HFF-Myc (cell line): ENCODE measurements around the gene CIAO2B.
"Not testable (repeated sequence)": the region's sequence is repeated elsewhere in the genome, so short reads cannot be mapped to it uniquely, and the experiment has no call there.

Experiments used
- DNase-seq: peaks from one replicate; pipeline ENCODE4 v3.0.0-alpha.2; 2011; ENCODE audit warnings: low read depth; ENCODE audit errors: extremely low read depth
- H3K4me3 ChIP-seq: replicated peaks from 2 replicates; pipeline ENCODE4 v1.5.1; 2011; ENCODE audit warnings: low read depth, mild to moderate bottlenecking, control low read depth, low read length
- TF ChIP-seq, protein P1 (sequence below): IDR thresholded peaks from 2 replicates; pipeline ENCODE4 v1.5.1; 2012; ENCODE audit warnings: mild to moderate bottlenecking, low read depth, low read length, control low read depth; ENCODE audit errors: missing control alignments

CIAO2B gene

DNA sequence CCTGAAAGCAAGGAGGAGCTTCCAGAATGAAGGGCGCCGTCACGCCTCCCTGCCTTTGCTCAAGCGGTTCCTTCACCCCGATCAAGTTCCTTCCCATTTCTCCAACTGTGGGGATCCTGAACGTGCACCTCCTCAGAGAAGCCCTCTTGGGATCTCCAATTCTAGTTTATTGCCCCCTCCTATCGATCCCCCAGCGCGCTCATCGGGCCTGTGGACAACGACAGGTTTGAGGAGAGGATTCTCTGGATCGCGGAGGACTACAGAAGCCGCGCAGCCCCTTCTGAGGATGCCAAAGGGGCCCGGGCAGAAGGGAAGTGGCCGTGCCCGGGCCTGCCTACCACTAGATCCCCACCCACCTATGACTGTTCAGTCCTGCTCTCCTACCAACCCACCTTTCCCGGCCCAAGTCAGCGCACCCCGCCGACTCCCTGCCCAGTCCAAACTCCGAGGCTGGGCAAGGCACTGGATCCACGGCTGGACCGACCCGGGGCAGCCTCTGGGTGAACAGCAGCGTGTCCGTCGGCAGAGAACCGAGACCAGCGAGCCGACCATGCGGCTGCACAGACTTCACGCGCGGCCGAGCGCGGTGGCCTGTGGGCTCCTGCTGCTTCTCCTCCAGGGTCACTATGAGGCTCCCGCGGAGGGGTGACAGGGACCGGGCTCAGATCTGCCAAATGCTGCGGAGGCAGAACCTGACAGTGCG, 14.1 kb upstream of the CIAO2B start:
- DNase-seq, result no peak
- TF ChIP-seq, protein P1, sequence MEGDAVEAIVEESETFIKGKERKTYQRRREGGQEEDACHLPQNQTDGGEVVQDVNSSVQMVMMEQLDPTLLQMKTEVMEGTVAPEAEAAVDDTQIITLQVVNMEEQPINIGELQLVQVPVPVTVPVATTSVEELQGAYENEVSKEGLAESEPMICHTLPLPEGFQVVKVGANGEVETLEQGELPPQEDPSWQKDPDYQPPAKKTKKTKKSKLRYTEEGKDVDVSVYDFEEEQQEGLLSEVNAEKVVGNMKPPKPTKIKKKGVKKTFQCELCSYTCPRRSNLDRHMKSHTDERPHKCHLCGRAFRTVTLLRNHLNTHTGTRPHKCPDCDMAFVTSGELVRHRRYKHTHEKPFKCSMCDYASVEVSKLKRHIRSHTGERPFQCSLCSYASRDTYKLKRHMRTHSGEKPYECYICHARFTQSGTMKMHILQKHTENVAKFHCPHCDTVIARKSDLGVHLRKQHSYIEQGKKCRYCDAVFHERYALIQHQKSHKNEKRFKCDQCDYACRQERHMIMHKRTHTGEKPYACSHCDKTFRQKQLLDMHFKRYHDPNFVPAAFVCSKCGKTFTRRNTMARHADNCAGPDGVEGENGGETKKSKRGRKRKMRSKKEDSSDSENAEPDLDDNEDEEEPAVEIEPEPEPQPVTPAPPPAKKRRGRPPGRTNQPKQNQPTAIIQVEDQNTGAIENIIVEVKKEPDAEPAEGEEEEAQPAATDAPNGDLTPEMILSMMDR, result no peak
- H3K4me3 ChIP-seq, result peak overlapping the region; percentile 43

DNA sequence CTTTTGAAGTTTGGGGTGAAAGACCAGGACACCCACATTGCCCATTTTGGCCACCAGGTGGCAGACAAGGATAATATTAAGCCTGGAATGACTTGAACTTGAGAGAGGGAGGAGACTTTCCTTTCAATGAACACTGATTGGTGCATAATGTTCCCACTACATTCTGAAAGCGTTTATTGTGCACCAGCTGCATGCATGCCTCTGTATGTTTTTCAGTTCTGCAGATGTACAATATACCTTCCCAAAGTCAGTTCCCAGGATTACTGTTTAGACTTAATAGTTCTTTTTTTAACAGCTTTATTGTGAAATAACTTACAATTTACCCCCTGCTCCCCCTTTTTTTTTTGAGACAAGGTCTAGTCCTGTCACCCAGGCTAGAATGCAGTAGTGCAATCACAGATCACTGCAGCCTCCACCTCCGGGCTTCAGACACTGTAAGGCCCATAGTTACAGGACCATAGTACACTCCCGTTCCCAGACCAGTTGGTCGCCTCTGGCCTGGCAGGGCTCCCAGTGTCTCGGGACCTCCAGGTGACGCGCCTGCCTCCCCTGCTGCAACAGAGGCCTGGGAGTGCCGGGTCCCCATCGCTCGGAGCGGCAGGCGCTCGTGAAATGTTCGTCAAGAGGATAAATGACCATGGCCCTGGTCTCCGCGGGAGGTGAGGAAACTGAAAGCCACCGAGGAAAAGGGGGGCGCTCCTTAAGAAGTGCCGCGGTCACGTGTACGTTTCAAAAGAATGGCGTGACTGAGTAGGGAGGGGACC, 13.3 kb upstream of the CIAO2B start:
- peak; percentile 74 for DNase-seq
- peak overlapping the region; percentile 43 for H3K4me3 ChIP-seq

DNA sequence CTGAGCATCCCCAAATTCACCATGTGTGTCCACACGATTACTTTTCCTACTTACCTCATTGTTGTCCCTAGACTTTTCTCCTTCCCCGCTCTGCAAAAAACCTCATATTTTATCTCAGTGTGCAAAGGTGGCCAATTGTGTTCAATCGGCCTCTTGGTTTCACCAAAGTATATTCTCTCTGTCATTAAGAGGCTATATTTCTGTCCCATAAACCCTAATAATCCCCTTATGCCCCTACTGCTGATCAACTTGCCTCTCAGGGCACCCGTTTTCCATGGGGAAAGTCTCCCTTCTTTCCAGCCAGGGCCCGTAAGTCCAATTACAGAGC, 12.7 kb upstream of the CIAO2B start:
- DNase-seq, result no peak
- TF ChIP-seq, protein P1, result no peak
- H3K4me3 ChIP-seq, result no peak overlapping the region

More for the DNA sequence above, 13.3 kb upstream of the CIAO2B start:
- TF ChIP-seq, protein P1, result peak; percentile 88

DNA sequence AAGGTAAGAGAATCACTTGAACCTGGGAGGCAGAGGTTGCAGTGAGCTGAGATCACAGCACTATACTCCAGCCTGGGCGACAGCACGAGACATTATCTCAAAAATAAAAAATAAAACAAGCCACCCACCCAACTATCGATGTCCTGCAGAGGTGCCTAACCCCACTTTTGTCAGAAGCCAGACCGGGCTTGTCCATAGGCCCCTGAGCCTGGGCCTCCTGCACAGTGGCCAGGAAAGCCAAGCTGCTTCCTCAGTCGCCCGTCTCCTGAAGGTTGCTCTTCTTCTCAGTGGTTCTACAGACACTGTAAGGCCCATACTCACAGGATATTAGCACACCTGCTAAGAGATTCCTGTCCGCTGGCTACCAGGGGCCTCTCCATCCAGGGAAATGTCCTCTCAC, 12.3 kb upstream of the CIAO2B start:
- no peak for DNase-seq
- H3K4me3 ChIP-seq, result no peak overlapping the region
- TF ChIP-seq, protein P1, result no peak

DNA sequence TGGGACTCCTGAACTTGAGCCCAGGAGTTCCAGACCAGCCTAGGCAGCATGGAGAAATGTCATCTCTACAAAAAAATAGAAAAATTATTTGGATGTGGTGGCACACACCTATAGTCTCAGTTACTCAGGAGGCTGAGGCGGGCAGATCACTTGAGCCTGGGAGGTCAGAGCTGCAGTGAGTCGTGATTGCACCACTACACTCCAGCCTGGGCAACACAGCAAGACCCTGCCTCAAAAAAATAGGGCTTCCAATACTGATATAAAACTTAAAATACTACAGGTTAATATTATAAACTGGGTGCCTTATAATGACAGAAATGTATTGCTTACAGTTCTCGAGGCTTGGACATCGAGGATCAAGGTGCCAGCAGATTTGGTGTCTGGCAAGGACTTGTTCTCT, 11.7 kb upstream of the CIAO2B start:
- TF ChIP-seq, protein P1, result no peak
- DNase-seq, result no peak

DNA sequence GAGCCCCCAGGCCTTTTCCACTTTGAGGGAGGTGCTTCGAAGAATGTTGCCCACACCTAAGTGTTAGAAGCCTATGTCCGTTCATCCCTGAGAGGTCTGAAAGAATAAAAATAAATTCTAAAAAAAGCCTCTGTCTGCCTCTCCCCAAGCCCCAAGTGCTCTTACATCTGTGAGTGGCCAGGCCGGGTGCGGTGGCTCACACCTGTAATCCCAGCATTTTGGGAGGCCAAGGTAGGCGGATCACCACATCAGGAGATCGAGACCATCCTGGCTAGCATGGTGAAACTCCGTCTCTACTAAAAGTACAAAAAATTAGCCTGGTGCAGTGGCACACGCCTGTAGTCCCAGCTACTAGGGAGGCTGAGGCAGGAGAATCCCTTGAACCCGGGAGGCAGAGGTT, 10.8 kb upstream of the CIAO2B start:
- DNase-seq, H3K4me3 ChIP-seq: not testable (repeated sequence)

More for the DNA sequence above, 11.7 kb upstream of the CIAO2B start:
- no peak overlapping the region for H3K4me3 ChIP-seq

DNA sequence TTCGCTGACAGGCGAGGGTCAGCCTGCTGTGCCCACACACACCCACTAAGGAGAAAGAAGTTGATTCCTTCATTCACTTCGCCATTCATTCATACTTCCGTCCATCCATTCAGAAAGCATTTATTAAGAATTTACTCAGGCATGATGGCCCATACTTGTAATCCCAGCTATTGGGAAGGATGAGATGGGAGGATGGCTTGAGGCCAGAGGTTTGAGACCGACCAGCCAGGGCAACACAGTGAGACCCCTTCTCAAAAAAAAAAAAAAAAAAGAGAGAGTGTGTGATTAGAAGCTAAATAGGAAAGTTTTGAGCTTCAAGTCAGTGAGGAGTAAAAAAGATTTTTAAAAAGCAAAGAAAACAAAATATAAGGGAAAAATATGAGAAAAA, 9.8 kb upstream of the CIAO2B start:
- TF ChIP-seq, protein P1, result no peak
- H3K4me3 ChIP-seq, result no peak overlapping the region
- DNase-seq, result no peak
